A549 (cell line): ENCODE data around the gene SRSF10.

Source experiments
- POLR2A ChIP-seq: IDR thresholded peaks from 2 replicates; pipeline ENCODE4 v1.6.1; 2012; ENCODE audit warnings: mild to moderate bottlenecking, low read length
- TF ChIP-seq, protein P1 (sequence below): fragments of 150-350 bp; IDR thresholded peaks from 2 replicates; pipeline ENCODE4 v1.6.1; 2014; ENCODE audit warnings: low read depth, mild to moderate bottlenecking, low read length
- TF ChIP-seq, protein P2 (sequence below): fragments of >200 bp; sonication (Bioruptor Twin); formaldehyde crosslinking; IDR thresholded peaks from 3 replicates; pipeline ENCODE4 v1.5.1; 2016
- TF ChIP-seq, protein P3 (sequence below): fragments of 200-600 bp; sonication (generic); IDR thresholded peaks from 2 replicates; pipeline ENCODE4 v1.6.1; 2016; ENCODE audit warnings: antibody characterized with exemption, mild to moderate bottlenecking, moderate library complexity

DNA sequence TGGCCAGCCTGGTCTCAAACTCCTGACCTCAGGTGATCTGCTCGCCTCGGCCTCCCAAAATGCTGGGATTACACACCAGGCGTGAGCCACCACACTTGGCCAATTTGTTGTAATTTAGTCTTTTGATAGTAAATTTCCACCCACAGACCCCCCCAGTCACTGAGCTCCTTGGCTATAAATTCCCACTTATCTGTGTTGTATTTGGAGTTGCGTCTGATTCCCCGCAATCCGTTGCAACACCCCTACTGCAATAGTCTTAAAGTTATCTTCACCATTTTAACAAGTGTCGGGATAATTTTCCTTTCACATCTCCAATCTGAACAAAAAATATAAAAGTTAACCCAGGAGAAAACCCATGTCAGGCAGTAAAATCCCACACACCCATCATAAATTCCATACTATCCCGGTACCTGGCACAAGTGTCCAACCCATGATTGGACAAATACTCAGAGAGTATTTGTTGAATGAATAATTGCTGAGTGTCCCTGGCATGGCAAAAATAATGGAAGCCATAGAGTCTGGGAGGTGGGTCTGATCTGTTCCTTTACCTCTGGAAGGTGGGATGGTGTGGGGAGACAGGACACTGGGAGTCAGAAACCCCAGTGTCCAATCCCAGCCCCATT, 57.7 kb downstream of the SRSF10 start:
- no peak for TF ChIP-seq POLR2A
- TF ChIP-seq, protein P1, sequence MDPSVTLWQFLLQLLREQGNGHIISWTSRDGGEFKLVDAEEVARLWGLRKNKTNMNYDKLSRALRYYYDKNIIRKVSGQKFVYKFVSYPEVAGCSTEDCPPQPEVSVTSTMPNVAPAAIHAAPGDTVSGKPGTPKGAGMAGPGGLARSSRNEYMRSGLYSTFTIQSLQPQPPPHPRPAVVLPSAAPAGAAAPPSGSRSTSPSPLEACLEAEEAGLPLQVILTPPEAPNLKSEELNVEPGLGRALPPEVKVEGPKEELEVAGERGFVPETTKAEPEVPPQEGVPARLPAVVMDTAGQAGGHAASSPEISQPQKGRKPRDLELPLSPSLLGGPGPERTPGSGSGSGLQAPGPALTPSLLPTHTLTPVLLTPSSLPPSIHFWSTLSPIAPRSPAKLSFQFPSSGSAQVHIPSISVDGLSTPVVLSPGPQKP = no peak
- TF ChIP-seq, protein P2, sequence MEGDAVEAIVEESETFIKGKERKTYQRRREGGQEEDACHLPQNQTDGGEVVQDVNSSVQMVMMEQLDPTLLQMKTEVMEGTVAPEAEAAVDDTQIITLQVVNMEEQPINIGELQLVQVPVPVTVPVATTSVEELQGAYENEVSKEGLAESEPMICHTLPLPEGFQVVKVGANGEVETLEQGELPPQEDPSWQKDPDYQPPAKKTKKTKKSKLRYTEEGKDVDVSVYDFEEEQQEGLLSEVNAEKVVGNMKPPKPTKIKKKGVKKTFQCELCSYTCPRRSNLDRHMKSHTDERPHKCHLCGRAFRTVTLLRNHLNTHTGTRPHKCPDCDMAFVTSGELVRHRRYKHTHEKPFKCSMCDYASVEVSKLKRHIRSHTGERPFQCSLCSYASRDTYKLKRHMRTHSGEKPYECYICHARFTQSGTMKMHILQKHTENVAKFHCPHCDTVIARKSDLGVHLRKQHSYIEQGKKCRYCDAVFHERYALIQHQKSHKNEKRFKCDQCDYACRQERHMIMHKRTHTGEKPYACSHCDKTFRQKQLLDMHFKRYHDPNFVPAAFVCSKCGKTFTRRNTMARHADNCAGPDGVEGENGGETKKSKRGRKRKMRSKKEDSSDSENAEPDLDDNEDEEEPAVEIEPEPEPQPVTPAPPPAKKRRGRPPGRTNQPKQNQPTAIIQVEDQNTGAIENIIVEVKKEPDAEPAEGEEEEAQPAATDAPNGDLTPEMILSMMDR = no peak
- TF ChIP-seq, protein P3, sequence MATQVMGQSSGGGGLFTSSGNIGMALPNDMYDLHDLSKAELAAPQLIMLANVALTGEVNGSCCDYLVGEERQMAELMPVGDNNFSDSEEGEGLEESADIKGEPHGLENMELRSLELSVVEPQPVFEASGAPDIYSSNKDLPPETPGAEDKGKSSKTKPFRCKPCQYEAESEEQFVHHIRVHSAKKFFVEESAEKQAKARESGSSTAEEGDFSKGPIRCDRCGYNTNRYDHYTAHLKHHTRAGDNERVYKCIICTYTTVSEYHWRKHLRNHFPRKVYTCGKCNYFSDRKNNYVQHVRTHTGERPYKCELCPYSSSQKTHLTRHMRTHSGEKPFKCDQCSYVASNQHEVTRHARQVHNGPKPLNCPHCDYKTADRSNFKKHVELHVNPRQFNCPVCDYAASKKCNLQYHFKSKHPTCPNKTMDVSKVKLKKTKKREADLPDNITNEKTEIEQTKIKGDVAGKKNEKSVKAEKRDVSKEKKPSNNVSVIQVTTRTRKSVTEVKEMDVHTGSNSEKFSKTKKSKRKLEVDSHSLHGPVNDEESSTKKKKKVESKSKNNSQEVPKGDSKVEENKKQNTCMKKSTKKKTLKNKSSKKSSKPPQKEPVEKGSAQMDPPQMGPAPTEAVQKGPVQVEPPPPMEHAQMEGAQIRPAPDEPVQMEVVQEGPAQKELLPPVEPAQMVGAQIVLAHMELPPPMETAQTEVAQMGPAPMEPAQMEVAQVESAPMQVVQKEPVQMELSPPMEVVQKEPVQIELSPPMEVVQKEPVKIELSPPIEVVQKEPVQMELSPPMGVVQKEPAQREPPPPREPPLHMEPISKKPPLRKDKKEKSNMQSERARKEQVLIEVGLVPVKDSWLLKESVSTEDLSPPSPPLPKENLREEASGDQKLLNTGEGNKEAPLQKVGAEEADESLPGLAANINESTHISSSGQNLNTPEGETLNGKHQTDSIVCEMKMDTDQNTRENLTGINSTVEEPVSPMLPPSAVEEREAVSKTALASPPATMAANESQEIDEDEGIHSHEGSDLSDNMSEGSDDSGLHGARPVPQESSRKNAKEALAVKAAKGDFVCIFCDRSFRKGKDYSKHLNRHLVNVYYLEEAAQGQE = no peak
